NOMO-1 (cell line): ENCODE data around the gene UBE4A.
A peak's percentile ranks its signal among the peaks of the same experiment; 100 is the strongest.

Experiments
- DNase-seq, 2 experiments: peaks; one replicate each; lab custom pipeline; 2025; ENCODE audit not compliant: unreplicated experiment in 2 of 2; lab: John Stamatoyannopoulos, UW

The UBE4A gene

DNA sequence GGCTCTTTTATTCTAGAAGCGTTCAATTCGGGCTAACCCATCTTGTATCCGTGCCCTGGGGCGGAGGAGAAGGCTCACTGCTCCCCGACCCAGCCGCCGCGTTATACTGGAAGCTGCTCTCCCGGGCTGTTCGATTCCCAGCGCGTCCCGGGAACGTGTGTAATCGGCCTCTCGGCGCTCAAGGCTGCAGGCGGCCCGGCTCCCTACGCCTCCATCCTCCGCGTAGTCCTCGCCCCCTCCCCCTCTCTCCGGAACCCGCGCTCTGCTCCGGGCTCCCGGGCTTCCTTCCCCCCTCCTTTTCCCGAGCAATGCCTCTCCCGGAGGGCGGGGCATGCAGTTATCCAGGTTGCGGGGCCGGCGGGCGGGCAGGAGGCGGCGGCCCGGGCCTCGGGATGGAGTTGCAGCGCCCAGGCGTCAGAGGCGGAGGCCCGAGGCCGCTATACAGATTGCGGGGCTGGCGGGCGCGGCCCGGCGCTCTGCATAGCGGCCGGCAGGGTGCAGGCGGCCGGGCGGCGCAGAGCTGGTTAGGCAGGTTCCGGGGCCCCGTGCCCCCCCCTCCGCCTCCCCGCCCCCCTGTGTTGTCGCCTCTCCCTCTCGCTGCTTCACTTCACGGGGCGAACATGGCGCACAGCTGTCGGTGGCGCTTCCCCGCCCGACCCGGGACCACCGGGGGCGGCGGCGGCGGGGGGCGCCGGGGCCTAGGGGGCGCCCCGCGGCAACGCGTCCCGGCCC is 76.7 kb downstream of the UBE4A start, which contains the start of gene KMT2A:
Gene KMT2A, plus strand, starts transcription at position 600 of the 732 bp plus-strand sequence. Its CDS starts 21 bp downstream, at position 621.
- peak; percentile 80 to 96 for DNase-seq

DNA sequence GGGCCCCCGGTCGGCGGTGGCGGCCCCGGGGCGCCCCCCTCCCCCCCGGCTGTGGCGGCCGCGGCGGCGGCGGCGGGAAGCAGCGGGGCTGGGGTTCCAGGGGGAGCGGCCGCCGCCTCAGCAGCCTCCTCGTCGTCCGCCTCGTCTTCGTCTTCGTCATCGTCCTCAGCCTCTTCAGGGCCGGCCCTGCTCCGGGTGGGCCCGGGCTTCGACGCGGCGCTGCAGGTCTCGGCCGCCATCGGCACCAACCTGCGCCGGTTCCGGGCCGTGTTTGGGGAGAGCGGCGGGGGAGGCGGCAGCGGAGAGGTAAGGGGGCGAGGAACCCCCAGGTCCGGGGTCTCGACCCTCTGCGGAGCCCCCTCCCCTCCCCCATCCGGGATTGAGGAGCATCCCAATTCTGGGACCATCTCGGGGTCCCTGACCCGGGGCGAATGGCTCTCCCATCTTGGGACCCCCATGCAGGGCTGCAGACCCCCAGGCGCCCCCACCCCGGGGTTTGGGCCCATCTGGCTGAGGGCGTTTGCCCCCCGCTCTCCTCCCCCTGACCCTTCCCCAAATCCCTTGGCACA is 77.3 kb downstream of the UBE4A start:
- no peak for DNase-seq

DNA sequence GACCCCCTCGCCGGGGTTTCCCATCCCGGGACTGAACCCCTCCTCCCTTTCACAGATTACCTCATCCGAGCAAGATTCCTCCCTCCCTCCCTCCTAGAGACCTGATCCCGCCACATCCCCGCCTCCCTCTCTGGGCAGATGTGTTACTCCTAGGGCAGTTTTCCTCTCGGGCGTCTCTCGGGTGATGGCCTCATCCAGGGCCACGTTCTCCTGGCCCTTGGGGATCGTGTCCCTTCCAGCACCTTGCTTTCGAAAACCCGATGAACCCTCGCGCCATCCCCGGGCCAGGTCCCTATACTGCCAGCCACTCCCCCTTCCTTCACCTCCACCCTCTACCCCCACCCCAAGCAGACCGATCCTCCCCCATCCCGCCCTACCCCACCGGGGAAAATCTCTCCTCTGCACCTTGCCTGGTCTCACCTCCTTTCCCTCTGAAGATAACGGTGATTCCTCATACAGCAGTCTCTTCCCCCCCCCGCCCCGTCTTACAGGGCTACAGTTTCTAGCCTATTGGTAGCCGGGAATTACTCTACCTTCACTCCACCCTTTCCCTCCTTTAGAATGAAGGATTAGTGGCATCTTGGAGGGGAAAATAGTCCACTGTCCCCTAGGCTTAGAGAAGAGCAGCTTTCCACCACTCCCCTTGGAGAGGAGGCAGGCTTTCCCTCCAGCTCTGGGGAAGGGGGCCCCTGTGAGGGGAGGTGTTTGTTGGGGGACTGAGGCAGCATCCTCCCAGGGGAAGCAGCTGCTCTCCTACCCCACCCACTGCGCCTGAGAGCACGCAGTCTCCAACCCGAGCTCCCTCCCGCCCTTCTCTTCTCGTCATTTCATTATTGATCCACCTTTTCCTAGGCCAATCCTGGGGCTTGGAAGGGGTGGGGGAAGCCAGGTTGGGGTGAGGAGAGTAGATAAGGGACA is 78.1 kb downstream of the UBE4A start:
- no peak for DNase-seq

DNA sequence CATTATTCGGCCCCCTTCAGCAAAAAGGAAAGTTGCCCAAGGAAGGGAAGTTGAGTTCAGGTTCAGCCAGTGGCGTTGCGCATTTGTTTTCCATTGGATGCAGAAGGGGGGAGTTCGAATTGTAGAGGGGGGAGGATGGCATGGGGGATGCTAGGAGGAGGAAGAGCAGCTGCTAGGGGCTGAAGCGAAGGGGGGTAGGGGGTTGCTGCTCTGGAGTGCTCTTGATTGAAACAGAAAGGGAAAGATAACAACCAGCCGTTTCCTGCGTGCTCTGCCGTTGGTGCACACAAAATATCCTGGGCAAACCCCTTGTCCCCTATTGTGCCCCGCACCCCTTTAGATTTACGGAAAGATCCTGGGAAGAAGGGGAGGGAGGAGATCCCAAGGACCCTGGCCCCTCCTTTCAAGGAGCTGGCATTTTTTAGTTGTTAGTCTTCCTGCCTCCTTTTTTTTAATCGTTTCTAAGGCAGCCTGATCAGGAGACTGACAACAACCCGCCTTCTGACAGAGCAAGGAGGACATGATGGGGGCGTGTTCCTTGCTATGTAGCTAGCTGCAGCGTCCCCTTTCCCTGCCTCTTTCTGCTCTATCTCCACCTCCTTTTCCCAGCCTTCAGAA is 79.0 kb downstream of the UBE4A start:
- peak; percentile 5 to 37 for DNase-seq

DNA sequence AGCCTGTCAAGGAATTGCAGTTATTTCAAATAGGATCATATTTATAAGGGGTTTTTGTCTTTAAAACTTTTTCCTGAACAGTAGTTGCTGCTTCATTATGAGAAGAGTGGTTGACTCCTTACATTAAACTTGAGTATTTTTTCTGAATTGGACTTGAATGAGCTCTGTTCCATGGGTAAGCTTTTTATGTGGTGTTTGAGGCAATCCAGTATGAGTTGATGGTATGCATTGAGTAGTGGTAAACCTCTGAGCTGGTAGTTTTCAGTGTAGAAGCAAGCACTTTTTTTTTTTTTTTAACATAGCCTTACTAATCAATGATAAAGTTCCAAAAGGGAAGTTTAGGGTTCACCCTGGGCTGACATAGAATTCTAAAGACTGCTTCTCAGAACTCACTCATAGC is 80.2 kb downstream of the UBE4A start:
- no peak for DNase-seq

DNA sequence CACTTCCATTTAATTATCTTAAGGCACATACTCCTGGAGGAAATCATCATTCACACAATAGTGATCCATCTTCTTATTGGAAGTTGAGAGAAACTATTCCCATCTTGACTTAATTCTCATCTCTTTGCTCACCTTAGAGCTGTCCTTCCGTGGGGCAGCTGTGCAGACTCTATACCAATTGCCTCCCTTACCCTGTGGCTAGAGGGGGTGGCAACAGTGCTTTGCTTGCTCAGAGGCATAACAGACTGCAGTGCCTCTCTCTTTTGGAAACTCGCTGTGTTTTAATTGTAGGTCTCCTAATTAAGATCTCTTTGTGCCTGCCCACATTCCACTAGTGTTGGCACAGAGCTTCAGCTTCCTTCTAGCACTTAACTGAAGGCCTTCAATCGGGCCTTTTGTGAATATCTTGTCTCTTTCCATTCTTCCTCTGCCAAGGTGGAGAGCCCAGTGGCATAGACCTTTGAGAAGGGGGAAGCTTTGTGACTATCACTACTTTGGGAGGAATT is 82.4 kb downstream of the UBE4A start:
- no peak for DNase-seq

DNA sequence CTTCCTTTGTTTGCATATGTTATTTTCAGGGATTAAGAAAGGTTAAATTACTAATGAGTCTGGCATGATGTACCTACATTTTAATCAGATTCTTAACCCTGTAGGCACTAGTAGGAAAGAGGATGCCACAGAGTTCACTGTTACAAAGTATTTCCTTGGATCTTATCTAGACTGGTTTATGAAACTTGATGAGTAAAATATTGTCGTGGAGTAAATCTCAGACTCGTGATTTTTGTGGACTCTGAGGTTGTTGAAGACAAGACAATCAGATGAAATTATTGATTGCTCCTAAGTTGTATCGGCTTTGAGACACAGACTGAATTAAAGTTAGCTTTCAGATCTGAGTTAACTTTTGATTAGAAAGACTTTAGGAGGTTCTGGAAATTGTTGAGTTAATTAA is 82.9 kb downstream of the UBE4A start:
- DNase-seq = no peak

DNA sequence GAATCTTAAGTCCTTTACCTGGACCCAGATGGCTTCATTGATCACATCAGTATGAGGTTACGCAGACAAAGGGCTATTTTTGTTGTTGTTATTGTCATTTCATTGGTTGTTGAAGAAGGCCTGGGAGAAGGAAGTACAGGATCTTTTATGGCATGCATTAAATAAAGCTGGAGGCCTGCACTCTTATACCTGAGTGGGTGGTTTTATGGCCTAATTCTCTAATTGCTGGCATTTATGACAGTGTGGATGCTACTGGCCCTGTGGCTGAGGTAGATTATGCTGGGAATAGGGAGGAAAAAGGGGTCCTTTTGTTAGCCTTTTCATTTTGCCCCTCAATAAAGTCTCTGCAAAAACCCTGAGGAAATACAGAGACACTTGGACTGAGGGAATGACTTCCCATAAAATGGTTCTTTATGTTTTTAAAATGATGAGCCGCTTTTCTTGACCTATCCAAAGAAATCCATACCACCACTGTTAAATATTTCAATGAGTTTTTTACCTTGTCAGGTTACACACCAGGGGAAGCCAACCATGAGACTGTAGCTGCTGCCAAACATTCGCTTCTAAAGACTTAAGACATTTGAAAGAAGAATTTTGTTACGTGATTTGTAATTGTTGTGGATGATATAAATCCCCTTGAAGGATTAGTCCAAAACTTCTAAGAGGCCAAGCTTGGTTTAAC is 83.6 kb downstream of the UBE4A start:
- no peak for DNase-seq

DNA sequence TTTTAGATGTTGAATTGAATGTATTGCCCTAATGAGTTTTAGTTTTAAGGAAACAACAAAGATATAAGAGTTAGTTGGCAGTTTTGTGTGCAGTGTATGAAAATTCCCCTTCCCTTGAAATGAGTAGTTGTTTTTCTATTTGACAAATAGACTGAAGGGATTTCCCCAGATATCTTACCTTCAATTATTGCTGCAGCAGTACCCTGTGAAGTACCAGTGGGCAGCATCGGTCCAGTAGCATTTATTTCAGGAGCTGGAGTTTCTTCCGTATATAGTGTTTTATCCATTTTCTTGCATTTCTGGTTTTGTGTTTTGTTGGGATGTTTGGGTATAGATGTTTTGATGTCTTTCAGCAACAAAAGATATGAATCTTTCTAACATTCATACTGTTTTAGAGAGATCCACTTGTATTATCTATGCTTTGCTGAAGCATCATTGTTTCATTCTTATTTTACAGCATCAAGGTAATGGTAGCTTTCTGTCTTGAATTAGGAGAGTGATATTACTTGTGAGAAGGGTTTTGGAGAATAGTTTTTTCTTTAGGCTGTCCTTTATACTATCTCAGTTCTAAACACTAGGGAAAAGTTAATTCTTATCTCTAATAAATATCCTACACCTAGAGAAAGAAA is 84.3 kb downstream of the UBE4A start:
- no peak for DNase-seq

DNA sequence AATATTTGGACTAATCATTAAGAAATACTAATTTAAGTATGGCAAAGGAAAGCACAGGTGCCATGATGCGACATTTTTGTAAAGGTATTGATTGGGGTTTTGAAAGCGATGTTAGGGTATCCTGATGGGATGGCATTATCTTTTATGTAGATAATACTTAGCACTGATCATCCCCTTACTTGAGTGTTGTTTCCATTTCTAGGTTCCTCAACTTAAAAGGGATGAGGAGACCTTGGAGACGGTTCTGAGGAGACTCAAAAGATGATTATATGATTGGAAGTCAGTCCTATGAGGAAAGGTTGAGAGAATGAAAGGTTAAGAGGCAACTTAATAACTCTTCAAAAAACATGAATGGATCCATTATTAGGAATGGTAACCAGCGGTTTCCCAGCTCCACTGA is 88.0 kb downstream of the UBE4A start:
- no peak for DNase-seq

DNA sequence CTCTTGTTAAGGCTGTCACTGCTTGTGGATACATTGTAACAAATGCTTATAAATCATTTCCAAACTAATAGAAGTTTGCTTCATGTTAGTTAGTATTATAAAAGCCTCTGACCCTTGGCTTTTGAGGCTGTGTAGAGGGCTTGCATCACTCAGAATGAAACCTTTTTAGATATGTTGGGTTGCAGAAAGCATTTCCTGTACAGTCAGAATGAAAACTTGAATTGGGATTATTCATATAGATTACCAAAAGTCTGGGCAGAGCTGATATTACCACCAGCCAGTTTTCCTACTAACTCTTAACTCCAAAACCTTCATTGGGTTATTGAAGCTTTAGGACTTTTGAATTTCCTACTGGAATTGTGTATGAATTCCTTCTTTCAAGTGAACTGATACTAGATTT is 88.9 kb downstream of the UBE4A start:
- DNase-seq = no peak
